SU-DHL-6 (cell line): ENCODE results near the gene TTN.

Experiments
- H2AFZ ChIP-seq: fragments of 200-600 bp; sonication (generic); 2 replicates; pipeline ENCODE4 v1.6.1; 2014; ENCODE audit warnings: low read depth, mild to moderate bottlenecking, moderate library complexity, mixed read lengths, antibody characterized with exemption, low read length; ENCODE audit not compliant: severe bottlenecking
- H3F3A ChIP-seq: fragments of 200-600 bp; shearing (Covaris generic); 2 replicates; pipeline ENCODE4 v1.6.0; 2016; ENCODE audit warnings: antibody characterized with exemption, mild to moderate bottlenecking; ENCODE audit not compliant: insufficient read depth
- H3K27ac ChIP-seq: fragments of 200-600 bp; sonication (generic); 2 replicates; pipeline ENCODE4 v1.5.1; 2016; ENCODE audit warnings: low read depth, mild to moderate bottlenecking, low read length, moderate library complexity, mixed read lengths
- H3K27me3 ChIP-seq: fragments of 200-600 bp; sonication (generic), shearing (Covaris generic); 2 replicates; pipeline ENCODE4 v1.6.0; 2014; ENCODE audit warnings: mild to moderate bottlenecking, low read length
- H3K36me3 ChIP-seq: fragments of 200-600 bp; sonication (generic); 2 replicates; pipeline ENCODE4 v1.6.1; 2014; ENCODE audit warnings: mild to moderate bottlenecking, low read length, mixed read lengths
- H3K4me2 ChIP-seq: fragments of 300-600, 200-600 bp; shearing (Covaris generic), sonication (generic); 2 replicates; pipeline ENCODE4 v1.6.0; 2014; ENCODE audit warnings: low read length, low read depth, mild to moderate bottlenecking; ENCODE audit not compliant: poor library complexity, severe bottlenecking
- H3K4me3 ChIP-seq: fragments of 200-600 bp; sonication (generic); 2 replicates; pipeline ENCODE4 v1.5.1; 2014; ENCODE audit warnings: antibody characterized with exemption, low read length, mild to moderate bottlenecking, mixed read lengths; ENCODE audit not compliant: insufficient read depth, poor library complexity, severe bottlenecking
- H3K79me2 ChIP-seq: fragments of 200-600 bp; sonication (generic); 2 replicates; pipeline ENCODE4 v1.6.1; 2014; ENCODE audit warnings: mild to moderate bottlenecking, low read length, moderate library complexity; ENCODE audit not compliant: insufficient read depth
- H3K9ac ChIP-seq: fragments of 200-600 bp; sonication (generic); 2 replicates; pipeline ENCODE4 v1.7.0; 2014; ENCODE audit warnings: mild to moderate bottlenecking, low read length
- H3K9me2 ChIP-seq: fragments of 200-600 bp; sonication (generic); replicated peaks from 2 replicates; pipeline ENCODE4 v1.6.1; 2014; ENCODE audit warnings: low read length; ENCODE audit not compliant: insufficient read depth
- H3K9me3 ChIP-seq: fragments of 200-600 bp; sonication (generic); 2 replicates; pipeline ENCODE4 v1.6.1; 2014; ENCODE audit warnings: low read length, mixed read lengths; ENCODE audit not compliant: insufficient read depth
- H4K20me1 ChIP-seq: fragments of 200-600 bp; sonication (generic); 2 replicates; pipeline ENCODE4 v1.6.1; 2014; ENCODE audit warnings: low read depth, mild to moderate bottlenecking, antibody characterized with exemption, low read length, moderate library complexity, mixed read lengths
- EZH2phosphoT487 ChIP-seq: fragments of 200-600 bp; sonication (generic), shearing (Covaris generic); conservative IDR thresholded peaks from 2 replicates; pipeline ENCODE4 v1.6.1; 2018; ENCODE audit warnings: mild to moderate bottlenecking, antibody characterized with exemption, low read length, moderate library complexity, mixed read lengths
- TF ChIP-seq, protein P1 (sequence below): fragments of 200-600 bp; sonication (generic); IDR thresholded peaks from one replicate; pipeline ENCODE4 v1.5.1; 2017; ENCODE audit warnings: antibody characterized with exemption, mild to moderate bottlenecking, low read length, moderate library complexity; ENCODE audit not compliant: insufficient read depth, poor library complexity, severe bottlenecking

TTN gene

DNA sequence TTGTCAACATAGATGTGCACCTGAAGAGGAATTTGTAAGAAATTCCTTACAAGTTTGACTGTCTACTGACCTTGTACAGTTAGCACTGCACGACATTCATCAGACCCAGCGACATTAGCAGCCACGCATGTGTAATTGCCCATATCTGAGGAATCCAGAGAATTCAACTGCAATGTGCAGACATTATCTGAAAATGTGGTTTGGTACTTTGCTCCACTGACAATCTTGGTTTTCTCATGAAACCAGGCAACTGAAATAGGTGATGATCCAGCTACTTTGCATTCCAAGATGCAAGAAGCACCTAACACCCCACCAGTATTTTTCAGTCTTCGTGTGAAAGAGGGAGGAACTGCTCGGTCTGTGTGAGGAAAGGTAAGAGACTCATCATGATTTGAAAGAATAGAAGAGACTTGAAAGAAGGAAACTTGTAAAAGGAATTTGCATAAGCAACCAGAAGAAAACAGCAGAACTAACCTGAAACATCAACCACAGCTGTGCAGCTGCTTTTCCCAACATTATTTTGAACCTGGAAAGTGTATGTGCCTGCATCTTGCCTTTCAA is 83.4 kb downstream of the TTN start:
- no peaks in the 10 kb centered on the region for H3K27me3 ChIP-seq
- no peak overlapping the region for H2AFZ ChIP-seq
- H3F3A ChIP-seq: no peaks in the 10 kb centered on the region
- no peak overlapping the region for H3K27ac ChIP-seq
- TF ChIP-seq, protein P1, sequence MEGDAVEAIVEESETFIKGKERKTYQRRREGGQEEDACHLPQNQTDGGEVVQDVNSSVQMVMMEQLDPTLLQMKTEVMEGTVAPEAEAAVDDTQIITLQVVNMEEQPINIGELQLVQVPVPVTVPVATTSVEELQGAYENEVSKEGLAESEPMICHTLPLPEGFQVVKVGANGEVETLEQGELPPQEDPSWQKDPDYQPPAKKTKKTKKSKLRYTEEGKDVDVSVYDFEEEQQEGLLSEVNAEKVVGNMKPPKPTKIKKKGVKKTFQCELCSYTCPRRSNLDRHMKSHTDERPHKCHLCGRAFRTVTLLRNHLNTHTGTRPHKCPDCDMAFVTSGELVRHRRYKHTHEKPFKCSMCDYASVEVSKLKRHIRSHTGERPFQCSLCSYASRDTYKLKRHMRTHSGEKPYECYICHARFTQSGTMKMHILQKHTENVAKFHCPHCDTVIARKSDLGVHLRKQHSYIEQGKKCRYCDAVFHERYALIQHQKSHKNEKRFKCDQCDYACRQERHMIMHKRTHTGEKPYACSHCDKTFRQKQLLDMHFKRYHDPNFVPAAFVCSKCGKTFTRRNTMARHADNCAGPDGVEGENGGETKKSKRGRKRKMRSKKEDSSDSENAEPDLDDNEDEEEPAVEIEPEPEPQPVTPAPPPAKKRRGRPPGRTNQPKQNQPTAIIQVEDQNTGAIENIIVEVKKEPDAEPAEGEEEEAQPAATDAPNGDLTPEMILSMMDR: no peak
- TF ChIP-seq EZH2phosphoT487: no peak
- H3K9me3 ChIP-seq: no peaks in the 10 kb centered on the region
- no peaks in the 10 kb centered on the region for H3K79me2 ChIP-seq
- H4K20me1 ChIP-seq: no peaks in the 10 kb centered on the region
- no peak overlapping the region for H3K9ac ChIP-seq
- H3K4me2 ChIP-seq: no peak overlapping the region
- H3K9me2 ChIP-seq: no peaks in the 10 kb centered on the region
- no peak overlapping the region for H3K4me3 ChIP-seq
- H3K36me3 ChIP-seq: no peaks in the 10 kb centered on the region

DNA sequence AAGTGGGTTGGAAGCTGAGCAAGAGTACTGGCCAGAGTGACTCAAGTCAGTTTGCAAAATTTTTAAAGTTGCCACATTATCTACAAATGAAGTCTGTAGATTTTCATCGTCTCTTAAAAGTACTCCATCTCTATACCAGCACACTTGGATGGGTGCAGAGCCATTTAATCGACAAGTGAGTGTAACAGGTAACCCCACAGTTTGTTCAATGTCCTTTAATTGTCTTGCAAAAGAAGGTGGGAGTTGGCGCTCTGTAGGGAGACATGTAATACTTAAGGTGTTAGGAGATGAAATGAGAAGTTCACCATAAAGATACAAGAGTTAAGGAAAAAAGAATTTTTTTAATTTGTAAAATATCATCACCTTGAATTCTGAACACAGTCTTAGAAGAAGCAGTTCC is 84.9 kb downstream of the TTN start:
- Histone ChIP-seq H3K27ac (no peak overlapping the region), H3F3A (no peaks in the 10 kb centered on the region), H3K4me2 (no peak overlapping the region), H3K36me3 (no peaks in the 10 kb centered on the region), H3K27me3 (no peaks in the 10 kb centered on the region), H2AFZ (no peak overlapping the region), H4K20me1 (no peaks in the 10 kb centered on the region), H3K79me2 (no peaks in the 10 kb centered on the region), H3K9me2 (no peaks in the 10 kb centered on the region), H3K9me3 (no peaks in the 10 kb centered on the region), H3K9ac (no peak overlapping the region), H3K4me3 (no peak overlapping the region)
- no peak for TF ChIP-seq EZH2phosphoT487

DNA sequence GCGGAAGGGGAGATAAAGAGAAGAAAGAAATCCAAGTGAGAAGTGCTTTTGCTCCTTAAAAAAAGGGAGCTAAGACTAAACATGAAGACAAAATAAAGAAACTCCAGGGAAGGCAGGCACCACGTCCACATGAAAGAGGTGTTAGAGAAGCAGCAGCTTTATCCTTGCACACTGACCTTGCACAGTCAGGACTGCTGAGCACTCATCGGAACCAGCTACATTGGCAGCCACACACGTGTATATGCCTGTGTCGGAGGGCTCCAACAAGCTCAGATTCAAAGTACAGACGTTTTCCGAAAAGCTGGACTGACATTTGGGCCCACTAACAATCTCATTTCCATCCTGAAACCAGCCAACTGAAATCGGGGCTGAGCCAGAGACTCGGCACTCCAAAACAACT is 88.2 kb downstream of the TTN start:
- Histone ChIP-seq H3K79me2 (no peaks in the 10 kb centered on the region), H4K20me1 (no peaks in the 10 kb centered on the region), H3K9me3 (no peaks in the 10 kb centered on the region), H2AFZ (no peak overlapping the region), H3K36me3 (no peaks in the 10 kb centered on the region), H3K27me3 (no peaks in the 10 kb centered on the region), H3K4me3 (no peak overlapping the region), H3K9me2 (no peaks in the 10 kb centered on the region), H3K9ac (no peak overlapping the region), H3K27ac (no peak overlapping the region), H3K4me2 (no peak overlapping the region), H3F3A (no peaks in the 10 kb centered on the region)
- TF ChIP-seq EZH2phosphoT487: no peak
- TF ChIP-seq, protein P1: no peak

DNA sequence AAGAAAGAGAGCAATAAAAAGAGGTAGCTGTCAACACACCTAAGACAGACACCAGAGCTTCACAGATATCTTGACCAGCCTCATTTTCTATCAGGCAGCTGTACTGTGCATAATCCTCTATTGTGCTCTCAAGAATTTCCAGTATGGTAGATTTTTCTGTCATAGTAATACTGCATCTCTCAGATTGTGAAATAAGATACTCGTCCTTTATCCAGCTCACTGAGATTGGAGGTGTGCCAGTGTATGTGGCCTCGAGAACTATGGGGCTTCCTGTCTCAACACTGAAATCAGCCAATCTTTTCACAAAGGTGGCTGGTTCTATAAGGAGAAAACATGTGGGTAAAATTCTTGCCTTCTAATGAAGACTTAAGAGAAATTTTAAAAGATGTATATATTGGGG is 88.9 kb downstream of the TTN start:
- TF ChIP-seq, protein P1: no peak
- no peak for TF ChIP-seq EZH2phosphoT487
- no peaks in the 10 kb centered on the region for H3K36me3 ChIP-seq
- H4K20me1 ChIP-seq: no peaks in the 10 kb centered on the region
- no peak overlapping the region for H3K4me2 ChIP-seq
- no peak overlapping the region for H3K4me3 ChIP-seq
- H3K79me2 ChIP-seq: no peaks in the 10 kb centered on the region
- H3K9me2 ChIP-seq: no peaks in the 10 kb centered on the region
- no peaks in the 10 kb centered on the region for H3K27me3 ChIP-seq
- H2AFZ ChIP-seq: no peak overlapping the region
- no peaks in the 10 kb centered on the region for H3F3A ChIP-seq
- no peaks in the 10 kb centered on the region for H3K9me3 ChIP-seq
- no peak overlapping the region for H3K9ac ChIP-seq
- H3K27ac ChIP-seq: no peak overlapping the region
